GM21526 (cell line): ENCODE measurements around the gene ROGDI.
"Not testable (repeated sequence)": the region's sequence is repeated elsewhere in the genome, so short reads cannot be mapped to it uniquely, and the experiment has no call there.

Source experiments
- ATAC-seq: cut with Tn5 transposase; IDR thresholded peaks from one replicate; pipeline ENCODE4 v1.9.1; 2021; ENCODE audit warnings: moderate library complexity; ENCODE audit not compliant: unreplicated experiment, low FRiP score

Gene ROGDI

GRCh38 chr16:4795181-4795827 lies 7.1 kb downstream of the ROGDI start, which contains the start of gene SMIM22:
Gene SMIM22, plus strand, starts transcription at chr16:4795369. Its CDS starts 366 bp downstream, at chr16:4795735.
- no peak for ATAC-seq

- no peak for ATAC-seq
Observed at GRCh38 chr16:4792951-4793513, 9.4 kb downstream of the ROGDI start.

DNA sequence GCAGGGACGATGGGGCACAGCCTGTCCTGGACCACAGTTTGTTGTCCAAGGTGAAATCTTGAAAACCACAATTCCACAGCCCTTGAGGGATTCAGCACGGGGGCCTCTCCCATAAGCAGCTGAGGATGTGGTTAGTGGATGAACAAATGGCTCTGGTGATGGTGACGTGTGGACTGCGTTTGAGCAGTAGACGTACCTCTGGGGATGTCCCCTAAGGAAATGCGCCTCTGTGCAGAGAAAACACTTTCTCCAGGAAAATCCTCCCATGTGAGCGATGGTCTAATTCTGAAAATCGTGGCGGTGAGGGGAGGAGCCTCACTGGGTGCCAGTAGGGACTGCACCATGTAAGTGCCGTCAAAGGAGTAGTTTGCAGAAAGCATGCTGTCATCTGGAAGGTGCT lies 11.6 kb downstream of the ROGDI start:
- no peak for ATAC-seq

- ATAC-seq, result no peak
Observed at GRCh38 chr16:4790261-4790660, 12.2 kb downstream of the ROGDI start.

DNA sequence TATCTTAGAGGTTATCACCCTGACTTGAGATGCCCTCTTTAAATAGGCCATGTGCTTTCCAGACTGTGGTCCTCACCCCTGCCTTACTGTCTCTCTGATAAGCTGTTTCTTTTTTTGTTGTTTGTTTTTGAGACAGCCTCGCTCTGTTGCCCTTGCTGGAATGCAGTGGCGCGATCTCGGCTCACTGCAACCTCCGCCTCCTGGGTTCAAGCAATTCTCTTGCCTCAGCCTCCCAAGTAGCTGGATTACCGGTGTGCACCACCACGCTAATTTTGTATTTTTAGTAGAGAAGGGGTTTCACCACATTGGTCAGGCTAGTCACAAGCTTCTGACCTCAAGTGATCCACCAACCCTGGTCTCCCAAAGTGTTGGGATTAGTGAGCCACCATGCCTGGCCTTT lies 13.5 kb downstream of the ROGDI start:
- no peak for ATAC-seq

DNA sequence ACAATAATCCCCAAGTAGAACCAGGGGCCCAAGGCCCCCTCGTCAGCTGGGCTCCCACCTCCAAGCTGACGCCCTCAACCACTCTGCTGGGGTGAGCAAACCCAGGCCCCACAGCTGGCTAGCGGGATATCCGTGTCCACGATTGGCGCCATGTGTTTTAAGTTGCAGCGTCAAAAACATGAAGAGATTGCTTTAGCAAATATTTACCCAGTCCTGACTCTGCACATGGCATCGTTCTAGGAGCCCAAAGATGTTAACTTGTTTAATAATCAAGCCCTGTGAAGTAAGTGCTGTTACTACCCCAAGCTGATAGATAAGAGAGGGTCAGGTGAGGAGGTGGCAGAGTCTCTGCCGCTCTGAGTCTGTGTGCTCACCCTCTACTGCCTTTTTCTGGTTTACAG lies 13.9 kb downstream of the ROGDI start:
- ATAC-seq, result no peak

DNA sequence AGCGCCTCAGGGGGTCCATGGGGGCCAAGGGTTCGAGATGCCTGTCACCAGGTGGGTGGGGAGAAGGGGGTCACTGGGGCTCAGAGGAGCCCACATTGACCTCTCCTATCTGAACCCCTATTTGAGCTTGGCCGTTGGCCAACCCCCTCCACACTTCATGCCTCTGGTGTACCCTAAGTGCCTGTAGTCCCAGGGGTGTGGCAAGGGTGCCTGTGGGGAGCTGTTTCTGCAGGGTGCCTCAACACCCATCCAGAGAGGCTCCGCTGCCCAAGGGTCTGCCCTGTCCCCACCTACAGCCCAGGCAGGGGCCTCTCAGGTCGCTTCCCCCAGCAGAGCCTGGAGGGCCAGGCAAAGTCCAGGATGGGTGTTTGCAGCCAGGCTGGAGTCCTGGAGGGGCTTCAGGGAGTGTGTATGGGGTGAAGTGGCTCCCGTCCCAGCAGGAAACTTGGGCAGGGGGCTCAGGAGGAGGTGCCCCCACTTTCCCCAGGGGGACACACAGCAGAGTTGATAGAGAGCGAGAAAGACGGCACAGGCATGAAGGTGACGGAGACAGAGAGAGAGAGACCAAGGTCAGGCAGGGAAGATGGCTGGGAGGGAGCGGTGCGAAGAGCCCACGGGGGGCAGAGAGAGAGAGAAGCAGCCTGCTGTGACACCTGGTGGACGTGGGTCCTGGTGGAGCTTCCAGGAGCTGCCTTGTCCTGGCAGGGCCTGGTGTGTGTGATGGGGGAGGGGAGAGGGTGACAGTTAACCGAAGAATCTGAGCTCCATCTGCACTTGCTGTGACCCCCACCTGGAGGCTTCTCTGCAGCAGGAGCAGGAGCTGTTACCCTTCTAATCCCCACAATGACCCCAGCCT lies 14.6 kb downstream of the ROGDI start, which contains the start of gene SEPTIN12:
Gene SEPTIN12, minus strand, starts transcription at position 719 of the 856 bp plus-strand sequence. Its CDS starts 700 bp downstream, at position 19.
- ATAC-seq, result no peak

DNA sequence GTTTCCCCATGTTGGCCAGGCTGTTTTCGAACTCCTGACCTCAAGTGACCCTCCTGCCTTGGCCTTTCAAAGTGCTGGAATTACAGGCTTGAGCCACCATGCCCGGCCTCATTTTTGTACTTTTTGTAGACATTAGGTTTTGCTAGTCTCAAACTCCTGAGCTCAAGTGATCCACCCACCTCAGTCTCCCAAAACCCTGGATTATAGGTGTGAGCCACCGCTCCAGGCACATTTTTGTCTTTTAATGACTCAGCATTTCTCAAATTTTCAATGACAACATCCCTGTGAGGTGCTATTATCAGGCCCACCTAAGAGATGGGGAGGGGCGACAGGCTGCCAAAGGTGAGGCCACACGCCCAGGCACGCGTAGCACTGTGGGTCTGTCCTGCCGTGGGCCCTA lies 15.4 kb downstream of the ROGDI start:
- no peak for ATAC-seq

GRCh38 chr16:4785758-4786433 lies 16.5 kb downstream of the ROGDI start:
- ATAC-seq, result no peak

- not testable (repeated sequence) for ATAC-seq
Observed at GRCh38 chr16:4784444-4784987, 17.9 kb downstream of the ROGDI start.

DNA sequence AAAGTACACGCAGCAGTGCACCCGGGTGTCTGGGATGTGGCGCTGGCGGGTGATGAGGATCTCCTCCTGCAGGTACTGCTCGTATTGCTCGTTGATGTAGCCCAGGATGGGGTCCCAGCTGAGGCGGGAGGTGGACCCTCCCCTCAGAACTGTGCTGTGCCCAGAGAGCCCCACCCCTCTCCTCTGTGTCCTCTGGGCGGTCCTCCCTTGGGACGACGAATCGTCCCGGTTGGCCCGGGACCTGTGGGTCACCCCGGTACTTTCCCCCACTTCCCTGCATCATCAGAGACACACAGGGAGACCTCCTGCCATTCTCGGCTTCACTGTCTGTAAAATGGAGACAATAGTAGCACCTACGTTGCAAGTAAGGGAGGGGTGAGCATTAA lies 18.5 kb downstream of the ROGDI start:
- no peak for ATAC-seq

DNA sequence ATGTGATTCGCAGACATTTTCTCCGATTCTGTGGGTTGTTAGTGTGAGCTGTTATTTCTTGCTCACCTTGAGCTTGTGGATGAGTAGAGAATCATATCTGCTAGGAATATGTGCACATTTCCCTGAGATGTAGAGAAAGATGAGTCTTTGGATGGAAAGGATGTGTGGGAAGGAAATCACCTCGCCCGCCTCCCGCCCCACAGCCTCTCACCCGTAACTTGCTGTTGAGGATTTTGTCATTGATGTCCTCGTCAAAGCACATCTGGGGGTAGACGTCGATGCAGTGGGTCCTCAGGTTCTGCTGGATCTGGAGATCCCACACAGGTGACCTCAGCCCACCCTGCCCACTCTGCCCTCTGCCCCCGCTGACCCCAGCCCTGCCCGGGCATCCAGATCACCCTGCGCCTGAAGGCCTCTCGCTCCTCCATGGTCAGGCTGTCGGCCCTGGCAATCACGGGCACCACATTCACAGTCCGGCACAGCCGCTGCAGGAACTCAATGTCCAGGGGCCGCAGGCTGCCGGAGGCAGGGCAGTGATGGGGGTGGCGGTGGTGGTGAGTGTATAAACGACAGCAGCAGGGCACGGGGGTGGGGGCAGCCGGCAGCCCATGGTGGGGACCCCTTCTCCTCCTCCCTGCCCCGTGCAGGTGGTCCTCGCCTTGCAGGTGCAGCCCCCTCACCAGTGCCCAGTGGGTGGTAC lies 19.0 kb downstream of the ROGDI start:
- no peak for ATAC-seq

DNA sequence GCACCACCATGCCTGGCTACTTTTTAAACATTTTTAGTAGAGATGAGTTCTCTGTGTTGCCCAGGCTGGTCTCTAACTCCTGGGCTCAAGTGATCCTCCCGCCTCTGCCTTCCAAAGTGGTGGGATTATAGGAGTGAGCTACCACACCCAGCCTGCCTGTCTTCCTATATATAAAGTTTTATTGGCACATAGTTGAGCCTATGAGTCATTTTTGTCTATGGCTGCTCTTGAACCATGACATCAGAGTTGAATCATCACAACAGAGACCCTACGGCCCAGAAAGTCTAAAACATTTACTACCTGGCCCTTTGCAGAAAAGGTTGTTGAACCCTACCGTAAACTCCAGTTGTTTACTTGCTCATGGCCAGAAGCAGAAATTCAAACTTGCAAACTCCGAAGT lies 22.2 kb downstream of the ROGDI start:
- no peak for ATAC-seq

DNA sequence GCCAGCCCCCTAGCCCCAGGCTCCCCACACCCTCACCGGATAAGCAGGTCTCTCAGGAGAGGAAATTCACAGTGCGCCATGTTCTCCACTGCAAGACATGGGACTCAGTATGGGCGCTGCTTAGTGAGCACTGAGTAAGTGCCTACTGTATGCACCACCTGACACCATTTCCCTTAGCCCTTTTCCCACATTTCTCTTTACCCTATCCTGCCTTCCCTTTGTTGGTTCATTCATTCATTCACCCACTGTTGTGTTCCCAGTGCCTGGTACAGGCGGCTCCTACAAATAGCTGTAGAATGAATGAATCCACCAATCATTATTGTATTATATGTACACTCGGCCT lies 24.4 kb downstream of the ROGDI start:
- ATAC-seq, result no peak

DNA sequence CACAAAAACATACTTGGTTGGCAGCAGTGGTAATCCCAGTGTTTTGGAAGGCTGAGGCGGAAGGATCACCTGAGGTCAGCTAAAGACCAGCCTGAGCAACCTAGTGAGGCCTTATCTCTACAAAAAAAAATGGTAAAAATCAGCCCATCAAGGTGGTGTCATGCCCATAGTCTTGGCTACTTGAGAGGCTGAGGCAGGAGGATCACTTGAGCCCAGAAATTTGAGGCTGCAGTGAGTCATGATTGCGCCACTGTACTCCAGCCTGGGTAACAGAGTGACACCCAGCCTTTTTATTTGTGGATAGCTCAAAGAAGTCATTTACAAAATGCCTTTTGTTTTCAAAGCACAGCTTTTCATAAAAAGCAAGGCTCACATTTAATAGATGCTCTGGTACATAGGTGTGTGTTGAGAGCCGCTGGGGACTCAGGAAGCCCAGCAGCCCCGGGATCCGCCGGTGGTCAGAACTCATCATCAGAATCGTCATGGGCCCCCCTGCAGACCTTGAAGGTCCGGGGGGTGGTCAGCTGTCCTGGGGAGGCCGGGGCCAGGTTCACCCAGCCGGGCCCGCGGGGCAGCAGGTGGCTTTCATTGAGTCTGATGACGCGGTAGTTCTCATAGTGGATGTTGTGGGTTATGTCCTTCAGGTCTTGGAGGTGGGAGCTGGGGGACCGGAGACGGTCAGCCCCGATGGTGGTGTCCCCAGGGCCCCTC lies 24.9 kb downstream of the ROGDI start:
- no peak for ATAC-seq

DNA sequence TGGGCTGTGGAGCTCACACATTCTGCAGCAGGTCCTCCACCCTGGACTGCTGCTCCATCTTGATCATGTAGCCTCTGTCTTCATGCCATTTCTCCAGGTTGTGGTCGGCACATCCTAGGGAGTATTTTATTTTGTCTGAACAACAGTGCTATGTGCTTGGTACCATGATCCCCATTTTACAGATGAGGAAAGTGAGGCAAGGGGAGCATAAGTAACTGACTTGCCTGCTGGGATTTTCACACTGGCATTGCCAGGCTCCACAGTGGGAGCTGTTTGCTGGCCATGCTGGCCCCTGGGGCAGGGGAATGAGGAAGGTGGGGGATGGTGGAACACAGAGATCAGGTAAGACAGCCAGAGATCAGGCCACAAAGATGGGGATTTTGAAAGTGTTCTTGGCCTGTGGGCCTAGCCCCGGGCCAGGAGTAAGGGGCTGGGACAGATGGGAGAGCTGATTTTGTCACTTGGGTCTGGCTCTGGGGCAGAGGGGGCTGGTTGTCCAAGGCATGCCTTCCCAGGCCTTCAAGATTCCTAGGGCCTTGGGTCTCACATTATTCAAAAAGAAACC lies 26.2 kb downstream of the ROGDI start:
- ATAC-seq, result no peak

DNA sequence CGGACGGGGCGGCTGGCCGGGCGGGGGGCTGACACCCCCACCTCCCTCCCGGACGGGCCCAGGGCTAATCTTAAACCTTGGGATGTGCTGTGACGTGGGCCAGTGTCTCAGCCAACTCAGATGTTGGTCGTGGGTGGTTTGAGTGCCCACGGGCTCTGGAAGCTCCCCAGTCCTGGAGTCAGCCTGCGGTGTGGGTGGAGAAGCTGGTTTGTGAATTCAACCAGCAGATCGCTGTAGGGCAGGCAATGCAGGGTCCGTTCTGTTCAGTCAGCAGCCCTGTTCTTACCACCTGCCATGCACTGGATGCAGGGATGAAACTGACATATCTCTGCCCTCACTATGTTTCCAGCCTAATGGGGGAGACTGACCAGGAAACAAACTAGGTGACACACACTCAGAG lies 27.4 kb downstream of the ROGDI start:
- no peak for ATAC-seq

GRCh38 chr16:4772351-4772750 lies 30.1 kb downstream of the ROGDI start:
- no peak for ATAC-seq

- ATAC-seq, result no peak
Observed at GRCh38 chr16:4771646-4772045, 30.8 kb downstream of the ROGDI start.
